Measurements from ENCODE around the gene STXBP6. TPM values are rescaled to one million over a fixed set of nuclear protein-coding genes. Genes with fewer than 3 reads are reported as not detected.
A peak's percentile ranks its signal among the peaks of the same experiment; 100 is the strongest.

Gene STXBP6
- total and polyA plus RNA-seq, 2 of the 13 experiments (the other 11 are each of a cell fraction or from before 2014, with no cell fraction given), result 35.3 to 42.8 TPM

- TF ChIP-seq ZUFSP (CRISPR knock-in tag; IDR thresholded peaks at IDR 0.05; ENCODE audit: borderline replicate concordance) (no peak), ETS1 (CRISPR knock-in tag; IDR thresholded peaks at IDR 0.05) (no peak), ZNF225 (CRISPR knock-in tag; IDR thresholded peaks at IDR 0.05) (no peak), FLYWCH1 (CRISPR knock-in tag; IDR thresholded peaks at IDR 0.05) (no peak), ZNF550 (CRISPR knock-in tag; IDR thresholded peaks at IDR 0.05; ENCODE audit: borderline replicate concordance) (no peak), ZBTB38 (CRISPR knock-in tag; IDR thresholded peaks at IDR 0.05) (no peak), TBX2 (CRISPR knock-in tag; IDR thresholded peaks at IDR 0.05; ENCODE audit: borderline replicate concordance) (peak; percentile 81), KAT7 (CRISPR knock-in tag; IDR thresholded peaks at IDR 0.05; ENCODE audit: borderline replicate concordance) (peak; percentile 62; the same call in 1 of the 2 replicates), HBP1 (CRISPR knock-in tag; IDR thresholded peaks at IDR 0.05; ENCODE audit: low read depth) (no peak), ZNF503 (CRISPR knock-in tag; IDR thresholded peaks at IDR 0.05) (peak; percentile 59; the same call in 1 of the 2 replicates), ZNF275 (CRISPR knock-in tag; IDR thresholded peaks at IDR 0.05; ENCODE audit: borderline replicate concordance) (no peak), FOXA3 (CRISPR knock-in tag; IDR thresholded peaks at IDR 0.05) (peak; percentile 74), HNRNPUL1 (IDR thresholded peaks at IDR 0.05; ENCODE audit: low read depth, low read length) (peak; percentile 83), ZNF891 (CRISPR knock-in tag; IDR thresholded peaks at IDR 0.05) (no peak), ESRRA (CRISPR knock-in tag; IDR thresholded peaks at IDR 0.05; ENCODE audit: low read depth) (no peak), HMG20B (CRISPR knock-in tag; conservative IDR thresholded peaks at IDR 0.05) (no peak), TGIF2 (CRISPR knock-in tag; IDR thresholded peaks at IDR 0.05) (peak; percentile 73; the same call in 1 of the 2 replicates), ZNF557 (CRISPR knock-in tag; IDR thresholded peaks at IDR 0.05) (no peak), U2AF1 (optimal IDR thresholded peaks at IDR 0.05; ENCODE audit: low read depth, low read length) (no peak), ATAD3A (CRISPR knock-in tag; IDR thresholded peaks at IDR 0.05) (no peak), ZFP82 (CRISPR knock-in tag; IDR thresholded peaks at IDR 0.05; ENCODE audit: borderline replicate concordance) (no peak)
Measured at GRCh38 chr14:24978862-24979724, 70.9 kb downstream of the STXBP6 start (continued).

All from HepG2 (cell line).